Neural cell (in vitro differentiated cells): ENCODE measurements around the gene PRF1. TPM values are rescaled to one million over a fixed set of nuclear protein-coding genes. Genes with fewer than 3 reads are reported as not detected.

Experiments used
- H2AFZ ChIP-seq: fragments of 200-600, 300-800 bp; sonication (generic), shearing (Covaris generic); 2 replicates; pipeline ENCODE4 v1.6.0; 2014; ENCODE audit warnings: low read depth, mild to moderate bottlenecking, antibody characterized with exemption, low read length, moderate library complexity
- H3F3A ChIP-seq: fragments of 200-600 bp; shearing (Covaris generic); 2 replicates; pipeline ENCODE4 v1.6.1; 2016; ENCODE audit warnings: mild to moderate bottlenecking, moderate library complexity, mixed read lengths, antibody characterized with exemption, low read length; ENCODE audit not compliant: insufficient read depth, poor library complexity, severe bottlenecking
- H3K27ac ChIP-seq: fragments of 200-600, 300-800 bp; sonication (generic), shearing (Covaris generic); 2 replicates; pipeline ENCODE4 v1.5.1; 2014; ENCODE audit warnings: mild to moderate bottlenecking, low read length, moderate library complexity
- H3K27me3 ChIP-seq: fragments of 300-800, 200-600 bp; sonication (generic), shearing (Covaris generic); 2 replicates; pipeline ENCODE4 v1.6.0; 2014; ENCODE audit warnings: mild to moderate bottlenecking, low read depth, low read length, moderate library complexity; ENCODE audit not compliant: insufficient read depth
- H3K36me3 ChIP-seq: fragments of 300-800, 200-600 bp; sonication (generic), shearing (Covaris generic); 2 replicates; pipeline ENCODE4 v1.5.1; 2014; ENCODE audit warnings: mild to moderate bottlenecking, antibody characterized with exemption, low read length, moderate library complexity; ENCODE audit not compliant: insufficient read depth
- H3K4me2 ChIP-seq: fragments of 300-800, 200-600 bp; sonication (generic), shearing (Covaris generic); 2 replicates; pipeline ENCODE4 v1.6.0; 2014; ENCODE audit warnings: mild to moderate bottlenecking, low read length
- H3K4me3 ChIP-seq: fragments of 300-800, 200-600 bp; sonication (generic), shearing (Covaris generic); 2 replicates; pipeline ENCODE4 v1.5.1; 2014; ENCODE audit warnings: mild to moderate bottlenecking, low read length, moderate library complexity
- H3K79me2 ChIP-seq: fragments of 200-600 bp; shearing (Covaris generic); replicated peaks from 2 replicates; pipeline ENCODE4 v1.6.0; 2014; ENCODE audit warnings: mild to moderate bottlenecking, low read length, moderate library complexity; ENCODE audit not compliant: insufficient read depth
- H3K9ac ChIP-seq: fragments of 300-800, 200-600 bp; sonication (generic), shearing (Covaris generic); 2 replicates; pipeline ENCODE4 v1.6.1; 2016; ENCODE audit warnings: mild to moderate bottlenecking, low read length, mixed read lengths
- H3K9me2 ChIP-seq: fragments of 200-600 bp; shearing (Covaris generic); 2 replicates; pipeline ENCODE4 v1.6.1; 2016; ENCODE audit warnings: mild to moderate bottlenecking, low read length, mixed read lengths; ENCODE audit not compliant: insufficient read depth
- H3K9me3 ChIP-seq: fragments of 200-600, 300-800 bp; sonication (generic), shearing (Covaris generic); 2 replicates; pipeline ENCODE4 v1.6.1; 2016; ENCODE audit warnings: mild to moderate bottlenecking, mixed run types, low read length, moderate library complexity, mixed read lengths
- H4K20me1 ChIP-seq: fragments of 200-600 bp; shearing (Covaris generic); 2 replicates; pipeline ENCODE4 v1.6.1; 2016; ENCODE audit warnings: mild to moderate bottlenecking, mixed run types; ENCODE audit not compliant: insufficient read depth
- EP300 ChIP-seq: fragments of 450-650 bp; conservative IDR thresholded peaks from 2 replicates; pipeline ENCODE4 v1.6.1; 2014; ENCODE audit warnings: antibody characterized with exemption, mild to moderate bottlenecking, moderate library complexity; ENCODE audit not compliant: poor library complexity, severe bottlenecking
- EZH2 ChIP-seq: fragments of 200-600, 300-800 bp; shearing (Covaris generic), sonication (generic); IDR thresholded peaks from 2 replicates; pipeline ENCODE4 v1.6.1; 2014; ENCODE audit warnings: antibody characterized with exemption, low read length, borderline replicate concordance, mild to moderate bottlenecking; ENCODE audit not compliant: insufficient read depth, poor library complexity, severe bottlenecking
- MXI1 ChIP-seq: fragments of 450-650 bp; conservative IDR thresholded peaks from 2 replicates; pipeline ENCODE4 v1.6.1; 2014; ENCODE audit warnings: antibody characterized with exemption, mild to moderate bottlenecking; ENCODE audit not compliant: poor library complexity, severe bottlenecking
- RAD21 ChIP-seq: fragments of 450-650 bp; conservative IDR thresholded peaks from 2 replicates; pipeline ENCODE4 v1.6.1; 2014; ENCODE audit warnings: antibody characterized with exemption, mild to moderate bottlenecking, moderate library complexity
- SMC3 ChIP-seq: fragments of 450-650 bp; conservative IDR thresholded peaks from 2 replicates; pipeline ENCODE4 v1.6.1; 2014; ENCODE audit warnings: antibody characterized with exemption, mild to moderate bottlenecking, moderate library complexity; ENCODE audit not compliant: poor library complexity
- TAF1 ChIP-seq: IDR thresholded peaks from 2 replicates; pipeline ENCODE4 v1.6.1; 2012; ENCODE audit warnings: low read depth
- polyA plus RNA-seq: library from polyadenylated mRNA; depleted of rRNA; stranded (reverse); fragments of >200 nt; gene quantifications from 2 replicates; pipeline ENCODE4 v1.2.3, GENCODE V29; 2014
- TF ChIP-seq, protein P1 (sequence below): fragments of 450-650 bp; IDR thresholded peaks from 2 replicates; pipeline ENCODE4 v1.5.1; 2014; ENCODE audit warnings: antibody characterized with exemption, mild to moderate bottlenecking, moderate library complexity; ENCODE audit not compliant: poor library complexity, severe bottlenecking
- TF ChIP-seq, protein P2 (sequence below): IDR thresholded peaks from 2 replicates; pipeline ENCODE4 v1.6.1; 2012; ENCODE audit warnings: borderline replicate concordance

Gene PRF1
- polyA plus RNA-seq, 1 donor from 2014 or later, result not detected

DNA sequence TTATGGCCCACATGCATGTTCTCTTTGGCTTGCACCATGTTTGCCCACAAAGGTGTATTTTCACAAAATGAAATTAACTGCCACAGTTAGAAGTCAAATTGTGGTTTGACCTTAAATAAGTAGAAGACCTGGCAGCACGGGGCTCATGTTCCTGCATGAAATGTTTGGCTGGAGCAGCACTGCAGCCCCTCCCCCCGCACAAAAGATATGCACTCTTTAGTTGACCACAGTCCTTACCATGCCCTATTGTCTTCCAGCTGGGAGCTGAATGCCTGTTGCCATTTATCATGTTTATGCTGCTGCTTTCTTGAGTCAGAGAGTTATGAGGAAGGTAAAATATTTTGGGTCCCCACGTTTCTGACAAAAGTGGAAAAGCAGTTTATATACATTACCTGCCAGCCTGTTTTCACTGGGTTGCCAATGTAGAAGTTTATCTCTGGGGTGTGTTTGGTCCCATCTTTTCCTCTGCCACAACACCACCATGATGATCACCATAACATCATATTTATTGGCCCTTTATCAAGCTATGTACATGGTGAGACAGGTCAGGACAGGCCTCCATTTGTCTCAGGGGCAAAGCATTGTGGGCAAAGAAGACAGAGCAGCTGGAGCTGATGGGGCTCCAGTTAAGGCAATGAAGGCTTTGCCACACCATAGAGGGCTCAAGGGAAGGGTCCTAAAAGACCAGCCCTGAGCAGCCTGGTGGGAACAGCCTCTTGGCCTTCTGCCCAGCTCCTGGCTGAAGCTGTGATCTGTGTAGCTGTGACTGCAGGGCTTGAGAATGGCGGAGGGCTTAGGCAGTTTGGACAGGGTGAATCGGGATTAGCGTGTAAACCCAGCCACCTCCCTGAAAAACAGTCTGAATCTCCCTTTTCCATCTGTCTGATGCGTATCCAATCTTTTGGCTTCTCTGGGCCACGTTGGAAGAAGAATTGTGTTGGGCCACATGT is 5.4 kb downstream of the PRF1 start:
- Histone ChIP-seq H3K9me3 (no peaks in the 10 kb centered on the region), H3F3A (no peaks in the 10 kb centered on the region), H3K4me2 (no peak overlapping the region), H4K20me1 (no peaks in the 10 kb centered on the region), H2AFZ (no peak overlapping the region), H3K79me2 (no peaks in the 10 kb centered on the region), H3K27ac (no peak overlapping the region), H3K27me3 (no peaks in the 10 kb centered on the region), H3K36me3 (no peaks in the 10 kb centered on the region), H3K4me3 (no peak overlapping the region), H3K9ac (no peak overlapping the region), H3K9me2 (no peaks in the 10 kb centered on the region)
- TF ChIP-seq MXI1, result no peak

DNA sequence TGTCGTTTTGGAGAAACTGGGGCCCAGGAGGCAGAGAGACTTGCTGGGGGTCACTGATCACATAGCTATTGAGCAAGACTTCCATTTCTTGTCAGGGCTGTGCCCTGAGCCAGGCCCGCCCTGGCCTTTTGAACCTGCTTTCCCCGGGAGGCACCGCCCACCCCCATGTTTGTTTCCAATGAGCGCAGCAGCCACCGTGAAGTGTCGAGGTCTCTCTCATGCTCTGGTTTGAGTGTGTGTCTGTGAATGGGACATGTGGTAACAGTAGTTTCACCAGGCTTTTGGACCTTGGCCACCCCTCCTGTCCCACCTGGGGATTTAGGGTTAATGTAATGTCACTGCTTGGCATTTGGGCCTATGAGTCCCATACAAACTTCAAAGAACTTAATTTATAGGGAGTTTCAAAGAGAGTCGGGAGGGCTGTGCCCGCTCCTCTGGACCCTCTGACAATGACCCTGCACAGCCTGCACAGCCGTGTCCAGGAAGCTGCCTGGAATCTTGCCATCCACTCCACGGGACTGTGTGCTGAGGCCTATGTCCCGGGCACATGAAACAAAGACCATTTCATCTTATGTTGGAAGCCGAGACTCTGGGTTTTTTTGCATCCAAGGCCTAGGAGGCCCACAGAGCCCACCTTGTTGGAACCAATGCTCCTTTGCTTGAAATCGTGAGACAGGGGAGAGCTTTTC is 6.3 kb downstream of the PRF1 start:
- H3F3A ChIP-seq, result no peaks in the 10 kb centered on the region
- H3K9me2 ChIP-seq, result no peaks in the 10 kb centered on the region
- TF ChIP-seq EP300, result no peak
- TF ChIP-seq, protein P1, sequence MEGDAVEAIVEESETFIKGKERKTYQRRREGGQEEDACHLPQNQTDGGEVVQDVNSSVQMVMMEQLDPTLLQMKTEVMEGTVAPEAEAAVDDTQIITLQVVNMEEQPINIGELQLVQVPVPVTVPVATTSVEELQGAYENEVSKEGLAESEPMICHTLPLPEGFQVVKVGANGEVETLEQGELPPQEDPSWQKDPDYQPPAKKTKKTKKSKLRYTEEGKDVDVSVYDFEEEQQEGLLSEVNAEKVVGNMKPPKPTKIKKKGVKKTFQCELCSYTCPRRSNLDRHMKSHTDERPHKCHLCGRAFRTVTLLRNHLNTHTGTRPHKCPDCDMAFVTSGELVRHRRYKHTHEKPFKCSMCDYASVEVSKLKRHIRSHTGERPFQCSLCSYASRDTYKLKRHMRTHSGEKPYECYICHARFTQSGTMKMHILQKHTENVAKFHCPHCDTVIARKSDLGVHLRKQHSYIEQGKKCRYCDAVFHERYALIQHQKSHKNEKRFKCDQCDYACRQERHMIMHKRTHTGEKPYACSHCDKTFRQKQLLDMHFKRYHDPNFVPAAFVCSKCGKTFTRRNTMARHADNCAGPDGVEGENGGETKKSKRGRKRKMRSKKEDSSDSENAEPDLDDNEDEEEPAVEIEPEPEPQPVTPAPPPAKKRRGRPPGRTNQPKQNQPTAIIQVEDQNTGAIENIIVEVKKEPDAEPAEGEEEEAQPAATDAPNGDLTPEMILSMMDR, result no peak
- TF ChIP-seq SMC3, result no peak
- TF ChIP-seq, protein P2, sequence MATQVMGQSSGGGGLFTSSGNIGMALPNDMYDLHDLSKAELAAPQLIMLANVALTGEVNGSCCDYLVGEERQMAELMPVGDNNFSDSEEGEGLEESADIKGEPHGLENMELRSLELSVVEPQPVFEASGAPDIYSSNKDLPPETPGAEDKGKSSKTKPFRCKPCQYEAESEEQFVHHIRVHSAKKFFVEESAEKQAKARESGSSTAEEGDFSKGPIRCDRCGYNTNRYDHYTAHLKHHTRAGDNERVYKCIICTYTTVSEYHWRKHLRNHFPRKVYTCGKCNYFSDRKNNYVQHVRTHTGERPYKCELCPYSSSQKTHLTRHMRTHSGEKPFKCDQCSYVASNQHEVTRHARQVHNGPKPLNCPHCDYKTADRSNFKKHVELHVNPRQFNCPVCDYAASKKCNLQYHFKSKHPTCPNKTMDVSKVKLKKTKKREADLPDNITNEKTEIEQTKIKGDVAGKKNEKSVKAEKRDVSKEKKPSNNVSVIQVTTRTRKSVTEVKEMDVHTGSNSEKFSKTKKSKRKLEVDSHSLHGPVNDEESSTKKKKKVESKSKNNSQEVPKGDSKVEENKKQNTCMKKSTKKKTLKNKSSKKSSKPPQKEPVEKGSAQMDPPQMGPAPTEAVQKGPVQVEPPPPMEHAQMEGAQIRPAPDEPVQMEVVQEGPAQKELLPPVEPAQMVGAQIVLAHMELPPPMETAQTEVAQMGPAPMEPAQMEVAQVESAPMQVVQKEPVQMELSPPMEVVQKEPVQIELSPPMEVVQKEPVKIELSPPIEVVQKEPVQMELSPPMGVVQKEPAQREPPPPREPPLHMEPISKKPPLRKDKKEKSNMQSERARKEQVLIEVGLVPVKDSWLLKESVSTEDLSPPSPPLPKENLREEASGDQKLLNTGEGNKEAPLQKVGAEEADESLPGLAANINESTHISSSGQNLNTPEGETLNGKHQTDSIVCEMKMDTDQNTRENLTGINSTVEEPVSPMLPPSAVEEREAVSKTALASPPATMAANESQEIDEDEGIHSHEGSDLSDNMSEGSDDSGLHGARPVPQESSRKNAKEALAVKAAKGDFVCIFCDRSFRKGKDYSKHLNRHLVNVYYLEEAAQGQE, result no peak
- TF ChIP-seq MXI1, result no peak
- no peak for TF ChIP-seq EZH2
- TF ChIP-seq TAF1, result no peak
- no peak for TF ChIP-seq RAD21
- H2AFZ ChIP-seq, result no peak overlapping the region
- H3K27me3 ChIP-seq, result no peaks in the 10 kb centered on the region
- H3K9me3 ChIP-seq, result no peaks in the 10 kb centered on the region
- H3K27ac ChIP-seq, result no peak overlapping the region
- no peak overlapping the region for H3K4me2 ChIP-seq
- H3K36me3 ChIP-seq, result no peaks in the 10 kb centered on the region
- no peaks in the 10 kb centered on the region for H3K79me2 ChIP-seq
- no peak overlapping the region for H3K9ac ChIP-seq
- no peaks in the 10 kb centered on the region for H4K20me1 ChIP-seq
- no peak overlapping the region for H3K4me3 ChIP-seq
